NB4 (cell line): ENCODE results near the gene TXLNG.

ENCODE experiments used
- DNase-seq: peaks from one replicate; pipeline ENCODE4 v3.0.0; 2010; ENCODE audit warnings: low read depth
- H3K4me3 ChIP-seq: one replicate; pipeline ENCODE4 v1.5.1; 2011; ENCODE audit warnings: mild to moderate bottlenecking, low read depth, low read length, moderate library complexity
- CTCF ChIP-seq: IDR thresholded peaks from one replicate; pipeline ENCODE4 v1.5.1; 2012; ENCODE audit warnings: low read depth, low read length
- MYC ChIP-seq: IDR thresholded peaks from 2 replicates; pipeline ENCODE4 v1.6.1; 2011; ENCODE audit warnings: low read depth, low read length
- POLR2A ChIP-seq: IDR thresholded peaks from 2 replicates; pipeline ENCODE4 v1.6.1; 2011; ENCODE audit warnings: mild to moderate bottlenecking; ENCODE audit not compliant: insufficient read length; ENCODE audit errors: extremely low read depth
- TF ChIP-seq, protein P1 (sequence below): IDR thresholded peaks from 2 replicates; pipeline ENCODE4 v1.6.1; 2011; ENCODE audit warnings: low read depth, low read length

The TXLNG gene

GRCh38 chrX:16876696-16877095, 90.4 kb downstream of the TXLNG start:
- no peak overlapping the region for H3K4me3 ChIP-seq
- TF ChIP-seq CTCF = no peak
- TF ChIP-seq, protein P1, sequence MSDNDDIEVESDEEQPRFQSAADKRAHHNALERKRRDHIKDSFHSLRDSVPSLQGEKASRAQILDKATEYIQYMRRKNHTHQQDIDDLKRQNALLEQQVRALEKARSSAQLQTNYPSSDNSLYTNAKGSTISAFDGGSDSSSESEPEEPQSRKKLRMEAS = no peak
- no peak for DNase-seq

DNA sequence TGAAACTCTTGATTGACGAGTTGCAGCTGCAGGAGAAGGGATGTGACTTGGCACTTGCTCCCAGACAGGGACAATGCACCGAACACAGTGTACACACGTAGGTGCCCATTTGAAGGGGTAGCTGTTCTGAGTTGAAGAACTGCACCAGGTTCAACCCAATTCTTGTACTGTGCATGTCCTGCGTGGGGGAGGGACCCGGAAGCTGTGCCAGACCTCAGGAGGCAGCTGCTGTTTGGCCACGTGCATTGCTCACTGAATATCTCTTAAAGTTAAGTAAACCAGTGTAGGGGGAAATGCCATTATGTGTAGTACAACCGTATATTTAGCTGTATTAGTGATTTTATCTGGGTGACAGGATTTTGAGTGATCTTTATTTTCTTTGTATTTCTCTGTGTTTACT, 95.9 kb downstream of the TXLNG start:
- TF ChIP-seq POLR2A = no peak
- TF ChIP-seq MYC = peak; percentile 54
- TF ChIP-seq, protein P1 = peak; percentile 85
- no peak for TF ChIP-seq CTCF
- H3K4me3 ChIP-seq = peak overlapping the region; percentile 63
- DNase-seq = peak; percentile 50

GRCh38 chrX:16882702-16883486, 96.6 kb downstream of the TXLNG start:
- peak; percentile 75 for DNase-seq
- peak; percentile 54 for TF ChIP-seq CTCF
- TF ChIP-seq, protein P1 = 0 out of 2 replicates have a peak, but pooled peaks have one; percentile 28
- 0 out of 2 replicates have a peak, but pooled peaks have one; percentile 33 for TF ChIP-seq MYC
- peak; percentile 35 for TF ChIP-seq POLR2A
- peak overlapping the region; percentile 63 for H3K4me3 ChIP-seq

GRCh38 chrX:16883487-16883804, 97.2 kb downstream of the TXLNG start:
- H3K4me3 ChIP-seq = no peak overlapping the region
- TF ChIP-seq, protein P1 = no peak
- no peak for TF ChIP-seq CTCF
- TF ChIP-seq POLR2A = no peak
- no peak for TF ChIP-seq MYC
- DNase-seq = no peak

- DNase-seq = no peak
- TF ChIP-seq CTCF = no peak
- no peak for TF ChIP-seq MYC
- TF ChIP-seq, protein P1 = no peak
- TF ChIP-seq POLR2A = no peak
- no peak overlapping the region for H3K4me3 ChIP-seq
These were observed 99.4 kb downstream of the TXLNG start for GRCh38 chrX:16885628-16886027.
